Retina (tissue), 1 donor: ENCODE measurements around the gene ATG4B.

Experiments used
- DNase-seq: peaks from one replicate; pipeline ENCODE4 v3.0.0-alpha.2; 2016

Gene ATG4B

GRCh38 chr2:241668354-241668753, 30.9 kb downstream of the ATG4B start:
- no peak for DNase-seq

- DNase-seq, result no peak
Measured at GRCh38 chr2:241668839-241669238, 31.3 kb downstream of the ATG4B start.

GRCh38 chr2:241670333-241671110, 33.0 kb downstream of the ATG4B start:
- no peak for DNase-seq

- DNase-seq, result no peak
Measured at GRCh38 chr2:241671457-241672240, 34.2 kb downstream of the ATG4B start.

- no peak for DNase-seq
Measured at GRCh38 chr2:241672243-241673188, 35.0 kb downstream of the ATG4B start.

GRCh38 chr2:241673189-241673663, 35.7 kb downstream of the ATG4B start:
- no peak for DNase-seq

GRCh38 chr2:241673797-241674725, 36.6 kb downstream of the ATG4B start:
- DNase-seq, result no peak

GRCh38 chr2:241675885-241676284, 38.4 kb downstream of the ATG4B start:
- DNase-seq, result no peak

GRCh38 chr2:241676665-241677064, 39.2 kb downstream of the ATG4B start:
- DNase-seq, result no peak

GRCh38 chr2:241677392-241677791, 39.9 kb downstream of the ATG4B start:
- DNase-seq, result no peak

GRCh38 chr2:241678307-241678706, 40.8 kb downstream of the ATG4B start:
- no peak for DNase-seq

GRCh38 chr2:241678784-241679540, 41.5 kb downstream of the ATG4B start:
- no peak for DNase-seq

GRCh38 chr2:241680044-241680443, 42.6 kb downstream of the ATG4B start:
- DNase-seq, result no peak

GRCh38 chr2:241680827-241681599, 43.5 kb downstream of the ATG4B start:
- no peak for DNase-seq

GRCh38 chr2:241686324-241686649, 48.8 kb downstream of the ATG4B start:
- no peak for DNase-seq

GRCh38 chr2:241686650-241687425, 49.3 kb downstream of the ATG4B start, which contains the start of gene DTYMK:
DTYMK (minus strand) TSS chr2:241686815; CDS start chr2:241686783, 32 bp downstream.
- DNase-seq, result peak; percentile 96

- DNase-seq, result no peak
Measured at GRCh38 chr2:241689306-241689705, 51.8 kb downstream of the ATG4B start.

- no peak for DNase-seq
Measured at GRCh38 chr2:241690202-241690717, 52.8 kb downstream of the ATG4B start.

GRCh38 chr2:241692448-241692847, 55.0 kb downstream of the ATG4B start:
- no peak for DNase-seq
